H1 (cell line): ENCODE results near the gene GLYATL3. TPM values are rescaled to one million over a fixed set of nuclear protein-coding genes. Genes with fewer than 3 reads are reported as not detected.

Source experiments
- CTCF ChIA-PET: fragments of 300-600 bp; sonication (Branson Sonifier 250); formaldehyde crosslinking; loops from one replicate; lab custom pipeline; 2021; ENCODE audit not compliant: partially characterized antibody; lab: Charles Lee
- POLR2A ChIA-PET: fragments of 300-600 bp; sonication (Branson Sonifier 250); formaldehyde crosslinking; loops from one replicate; lab custom pipeline; 2021; ENCODE audit warnings: inconsistent platforms; ENCODE audit not compliant: partially characterized antibody; lab: Charles Lee
- DNase-seq, 2 experiments: peaks; one replicate each; pipeline versions ENCODE4 v3.0.0 to v3.0.0-alpha.2; 2010 to 2022; ENCODE audit warnings: low spot score in 2 of 2, low read depth in 1 of 2, mixed read lengths in 1 of 2
- FAIRE-seq: peaks from 2 replicates; lab custom pipeline; 2011; peaks lifted over from hg19 to GRCh38; lab: Jason Lieb, UNC
- H2AFZ ChIP-seq: 2 replicates; pipeline ENCODE4 v1.8.1; 2012; ENCODE audit warnings: low read length, inconsistent platforms
- H2AK5ac ChIP-seq: 2 replicates; pipeline ENCODE4 v1.6.1; 2013; ENCODE audit warnings: low read depth, low read length
- H2BK120ac ChIP-seq: replicated peaks from 2 replicates; pipeline ENCODE3; 2013; ENCODE audit warnings: low read depth, low read length, inconsistent platforms
- H2BK12ac ChIP-seq: 2 replicates; pipeline ENCODE4 v1.6.1; 2013; ENCODE audit warnings: low read depth, low read length
- H2BK15ac ChIP-seq: 2 replicates; pipeline ENCODE4 v1.6.1; 2013; ENCODE audit warnings: low read length
- H2BK20ac ChIP-seq: 2 replicates; pipeline ENCODE4 v1.6.1; 2013; ENCODE audit warnings: low read length
- H2BK5ac ChIP-seq: 2 replicates; pipeline ENCODE4 v1.6.1; 2013; ENCODE audit warnings: low read depth, low read length
- H3K14ac ChIP-seq: 2 replicates; pipeline ENCODE4 v1.6.1; 2013; ENCODE audit warnings: inconsistent platforms; ENCODE audit not compliant: insufficient read length
- H3K18ac ChIP-seq: 2 replicates; pipeline ENCODE4 v1.6.1; 2013; ENCODE audit warnings: low read length; ENCODE audit errors: extremely low read depth
- H3K23ac ChIP-seq: 2 replicates; pipeline ENCODE4 v1.6.1; 2013; ENCODE audit warnings: inconsistent platforms; ENCODE audit not compliant: insufficient read length
- H3K23me2 ChIP-seq: 2 replicates; pipeline ENCODE4 v1.6.1; 2013; ENCODE audit warnings: low read depth, low read length
- H3K27ac ChIP-seq: 2 replicates; pipeline ENCODE4 v1.6.1; 2011; ENCODE audit warnings: low read depth, low read length, inconsistent platforms
- H3K27me3 ChIP-seq, 4 experiments: replicated peaks in 1 of 4; 1 replicate in 1 of 4; 2 replicates in 3 of 4; pipeline versions ENCODE4 v1.6.1 to v1.8.1; 2011 to 2013; ENCODE audit warnings: low read length in 3 of 4, mild to moderate bottlenecking in 3 of 4, inconsistent platforms in 2 of 4, mixed read lengths in 2 of 4, moderate library complexity in 1 of 4; ENCODE audit not compliant: control insufficient read depth in 3 of 4, insufficient read depth in 3 of 4; ENCODE audit errors: extremely low read depth in 1 of 4
- H3K36me3 ChIP-seq, 4 experiments: 2 replicates each; pipeline versions ENCODE4 v1.6.1 to v1.8.1; 2011 to 2013; ENCODE audit warnings: mild to moderate bottlenecking in 4 of 4, low read length in 3 of 4, moderate library complexity in 2 of 4, control low read depth in 1 of 4, inconsistent platforms in 1 of 4; ENCODE audit not compliant: insufficient read depth in 4 of 4, control insufficient read depth in 2 of 4
- H3K4ac ChIP-seq: replicated peaks from 2 replicates; pipeline ENCODE3; 2013; ENCODE audit warnings: low read length, low read depth, mixed read lengths, inconsistent platforms; ENCODE audit not compliant: insufficient read length
- H3K4me1 ChIP-seq, 4 experiments: replicated peaks in 1 of 4; 1 replicate in 1 of 4; 2 replicates in 3 of 4; pipeline versions ENCODE4 v1.6.1 to v1.8.1; 2011 to 2013; ENCODE audit warnings: low read length in 3 of 4, inconsistent platforms in 2 of 4, mixed read lengths in 1 of 4; ENCODE audit not compliant: insufficient read depth in 4 of 4, control insufficient read depth in 3 of 4
- H3K4me2 ChIP-seq, 2 experiments: 2 replicates each; pipeline versions ENCODE4 v1.6.1 to v1.8.1; 2011 to 2013; ENCODE audit warnings: low read depth in 2 of 2, low read length in 2 of 2, control low read depth in 1 of 2, inconsistent platforms in 1 of 2, mild to moderate bottlenecking in 1 of 2; ENCODE audit not compliant: insufficient read depth in 1 of 2
- H3K4me3 ChIP-seq, 4 experiments: fragments of 200-600, 300-600 bp in 1 of 4; sonication (generic), shearing (Covaris generic), sonication (Bioruptor Twin) in 1 of 4; 2 replicates each; pipeline versions ENCODE4 v1.5.1 to v1.8.1; 2011 to 2016; ENCODE audit warnings: low read length in 4 of 4, low read depth in 3 of 4, control low read depth in 2 of 4, inconsistent platforms in 2 of 4, mild to moderate bottlenecking in 2 of 4, mixed read lengths in 1 of 4, moderate library complexity in 1 of 4; ENCODE audit not compliant: insufficient read depth in 2 of 4; ENCODE audit errors: extremely low read depth in 1 of 4
- H3K56ac ChIP-seq: replicated peaks from 2 replicates; pipeline ENCODE3; 2013; ENCODE audit warnings: low read depth, mild to moderate bottlenecking, mixed read lengths, low read length, inconsistent platforms; ENCODE audit not compliant: insufficient read length
- H3K79me1 ChIP-seq: 2 replicates; pipeline ENCODE4 v1.6.1; 2013; ENCODE audit warnings: low read depth, low read length, control low read depth
- H3K79me2 ChIP-seq, 2 experiments: 2 replicates each; pipeline versions ENCODE4 v1.6.1 to v1.8.1; 2012 to 2013; ENCODE audit warnings: low read length in 2 of 2, mild to moderate bottlenecking in 2 of 2, inconsistent platforms in 1 of 2; ENCODE audit not compliant: insufficient read depth in 2 of 2, control insufficient read depth in 1 of 2
- H3K9ac ChIP-seq, 4 experiments: replicated peaks in 1 of 4; 1 replicate in 1 of 4; 2 replicates in 3 of 4; pipeline versions ENCODE4 v1.6.1 to v1.8.1; 2011 to 2013; ENCODE audit warnings: low read depth in 3 of 4, low read length in 3 of 4, control low read depth in 2 of 4, mild to moderate bottlenecking in 2 of 4, moderate library complexity in 2 of 4, inconsistent platforms in 1 of 4; ENCODE audit errors: extremely low read depth in 1 of 4
- H3K9me3 ChIP-seq, 2 experiments: 2 replicates each; pipeline versions ENCODE4 v1.6.1 to v1.8.1; 2012 to 2013; ENCODE audit warnings: mild to moderate bottlenecking in 2 of 2, moderate library complexity in 2 of 2, control low read depth in 1 of 2, inconsistent platforms in 1 of 2, low read depth in 1 of 2, low read length in 1 of 2, mixed read lengths in 1 of 2; ENCODE audit not compliant: insufficient read depth in 2 of 2
- H4K20me1 ChIP-seq, 2 experiments: replicated peaks in 1 of 2; 2 replicates each; pipeline versions ENCODE3 to v1.8.1; 2011 to 2013; ENCODE audit warnings: inconsistent platforms in 2 of 2, low read length in 2 of 2, mild to moderate bottlenecking in 1 of 2; ENCODE audit not compliant: insufficient read depth in 2 of 2, control insufficient read depth in 1 of 2
- H4K5ac ChIP-seq: 2 replicates; pipeline ENCODE4 v1.6.1; 2013; ENCODE audit warnings: low read length, low read depth, mixed read lengths, inconsistent platforms; ENCODE audit not compliant: insufficient read length
- H4K8ac ChIP-seq: 2 replicates; pipeline ENCODE4 v1.8.0; 2013; ENCODE audit warnings: mild to moderate bottlenecking, moderate library complexity, low read length, inconsistent platforms; ENCODE audit not compliant: insufficient read depth; ENCODE audit errors: extremely low read depth
- H4K91ac ChIP-seq: replicated peaks from 2 replicates; pipeline ENCODE3; 2013; ENCODE audit warnings: low read length, mixed read lengths, inconsistent platforms; ENCODE audit not compliant: insufficient read length
- ASH2L ChIP-seq: fragments of 200-600, 300-600 bp; sonication (generic); IDR thresholded peaks from one replicate; pipeline ENCODE4 v1.7.1; 2017; ENCODE audit warnings: low read length
- CBX5 ChIP-seq: fragments of 300-800, 300-1000 bp; sonication (generic); IDR thresholded peaks from 2 replicates; pipeline ENCODE4 v1.7.1; 2016; ENCODE audit warnings: antibody characterized with exemption, low read length, low read depth
- E2F6 ChIP-seq: IDR thresholded peaks from 2 replicates; pipeline ENCODE4 v1.6.1; 2012; ENCODE audit warnings: inconsistent platforms
- FOSL1 ChIP-seq: IDR thresholded peaks from 2 replicates; pipeline ENCODE4 v1.6.1; 2011; ENCODE audit warnings: mild to moderate bottlenecking, low read depth, low read length, moderate library complexity; ENCODE audit not compliant: insufficient read depth
- KDM1A ChIP-seq: fragments of 200-600, 300-600 bp; sonication (generic); IDR thresholded peaks from 2 replicates; pipeline ENCODE4 v1.7.1; 2016; ENCODE audit warnings: mild to moderate bottlenecking, low read length, borderline replicate concordance
- KDM4A ChIP-seq: IDR thresholded peaks from one replicate; pipeline ENCODE4 v1.7.1; 2012; ENCODE audit warnings: low read depth, mild to moderate bottlenecking, moderate library complexity, low read length, inconsistent platforms; ENCODE audit not compliant: severe bottlenecking
- KDM5A ChIP-seq: fragments of 200-600 bp; IDR thresholded peaks from 2 replicates; pipeline ENCODE4 v1.7.1; 2012; ENCODE audit warnings: mild to moderate bottlenecking, low read length, inconsistent platforms, mixed read lengths
- TAF1 ChIP-seq: IDR thresholded peaks from 2 replicates; pipeline ENCODE4 v1.6.1; 2011; ENCODE audit warnings: mild to moderate bottlenecking, low read depth, low read length
- YY1 ChIP-seq: IDR thresholded peaks from 2 replicates; pipeline ENCODE4 v1.6.1; 2011; ENCODE audit warnings: low read depth, mild to moderate bottlenecking, low read length
- WGBS, 2 experiments: shearing (Covaris generic) in 1 of 2; methylation state at CpG; one replicate each; pipeline versions ENCODE4 v1.1.6 to v1.1.7; 2013 to 2015; ENCODE audit warnings: low lambda C conversion rate in 2 of 2, mixed read lengths in 2 of 2, inconsistent platforms in 1 of 2, low coverage in 1 of 2, missing lambda C conversion rate in 1 of 2; ENCODE audit not compliant: insufficient replicate concordance in 2 of 2, insufficient coverage in 1 of 2, insufficient read length in 1 of 2; ENCODE audit errors: extremely low coverage in 1 of 2, missing lambda C conversion rate in 1 of 2; 5-methylcytosine and 5-hydroxymethylcytosine counted together
- polyA plus RNA-seq, 7 experiments: library from polyadenylated mRNA; depleted of rRNA in 3 of 7; stranded (reverse) in 5 of 7; unstranded in 2 of 7; fragments of >200 nt in 5 of 7; fragments of 200-250 nt in 2 of 7; gene quantifications; 1 replicate in 5 of 7; 2 replicates in 1 of 7; 4 replicates in 1 of 7; pipeline versions ENCODE4 v1.2.1 to v1.2.3, GENCODE V29; 2011 to 2013; ENCODE audit warnings: missing spikeins in 2 of 7, mixed read lengths in 2 of 7
- total RNA-seq: library from RNA; stranded (reverse); fragmentation: NEBNext Ultra II Directional; extraction: Animal tissue kit (Norgen Biotek cat#: 25700); gene quantifications from 2 replicates; pipeline ENCODE4 v1.2.1, GENCODE V29; 2021

Gene GLYATL3
- total and polyA plus RNA-seq, 2 of the 8 experiments (the other 6 are each of a cell fraction or from before 2014, with no cell fraction given): not detected

- no peak for TF ChIP-seq YY1
- TF ChIP-seq KDM1A: no peak
- TF ChIP-seq CBX5: no peak
- TF ChIP-seq E2F6: no peak
- no peak for TF ChIP-seq TAF1
- TF ChIP-seq KDM5A: no peak
- no peak for TF ChIP-seq KDM4A
- no peak for TF ChIP-seq FOSL1
- no peak for TF ChIP-seq ASH2L
- H3K4ac ChIP-seq: no peak overlapping the region
Observed at GRCh38 chr6:49515485-49516146, 15.9 kb downstream of the GLYATL3 start.

More at GRCh38 chr6:49515485-49516146, 15.9 kb downstream of the GLYATL3 start:
- no peak overlapping the region for H4K8ac ChIP-seq
- DNase-seq: no peak
- no peak overlapping the region for H3K14ac ChIP-seq
- H3K79me2 ChIP-seq: no peaks in the 10 kb centered on the region
- H4K5ac ChIP-seq: no peak overlapping the region
- H2BK5ac ChIP-seq: no peak overlapping the region
- H3K4me1 ChIP-seq: peaks cover 0 to 2% (median under 1%) of the 10 kb centered on the region in 4 experiments; a peak in 2 of 7 replicates
- no peak overlapping the region for H3K27ac ChIP-seq
- H3K9ac ChIP-seq: no peak overlapping the region
- H2BK120ac ChIP-seq: no peak overlapping the region
- no peaks in the 10 kb centered on the region for H3K36me3 ChIP-seq
- no peak overlapping the region for H3K4me3 ChIP-seq
- H3K23me2 ChIP-seq: no peaks in the 10 kb centered on the region
- no peaks in the 10 kb centered on the region for H4K20me1 ChIP-seq
- no peaks in the 10 kb centered on the region for H3K9me3 ChIP-seq
- CTCF ChIA-PET: interaction anchor here (1.4 to 3.1 kb wide), 2 partner anchors 14 to 16 kb away, joined by 3 to 14 read pairs; no protein-coding TSS in a partner anchor
- no peak overlapping the region for H3K23ac ChIP-seq
- H2AFZ ChIP-seq: no peak overlapping the region
- no peak overlapping the region for H2BK15ac ChIP-seq
- POLR2A ChIA-PET: no interaction called here
- no peak overlapping the region for H3K18ac ChIP-seq
- H2BK20ac ChIP-seq: no peak overlapping the region
- no peak overlapping the region for H3K4me2 ChIP-seq
- no peak overlapping the region for H2BK12ac ChIP-seq
- no peak for FAIRE-seq
- H3K56ac ChIP-seq: no peak overlapping the region
- H3K79me1 ChIP-seq: no peaks in the 10 kb centered on the region
- H4K91ac ChIP-seq: no peak overlapping the region
- H3K27me3 ChIP-seq: no peaks in the 10 kb centered on the region
- 93% methylated on average over 10 of the region's 10 CpGs; no CpG with 5 or more reads in 1 of the 2 experiments for WGBS, 2 experiments
- H2AK5ac ChIP-seq: no peak overlapping the region
